Omental fat pad (tissue), 4 donors: ENCODE data around the gene CSTB. TPM values are rescaled to one million over a fixed set of nuclear protein-coding genes. Genes with fewer than 3 reads are reported as not detected.
A peak's percentile ranks its signal among the peaks of the same experiment; 100 is the strongest.
"Not testable (repeated sequence)": the region's sequence is repeated elsewhere in the genome, so short reads cannot be mapped to it uniquely, and the experiment has no call there.

ENCODE experiments used
- ATAC-seq: fragments of 150-250 bp; one replicate; pipeline ENCODE4 v1.9.1; 2016; ENCODE audit warnings: mild to moderate bottlenecking, moderate library complexity; ENCODE audit not compliant: low FRiP score
- DNase-seq: peaks from one replicate; pipeline ENCODE4 v3.0.0-alpha.2; 2019; ENCODE audit warnings: low spot score
- total RNA-seq, 4 donors: library from RNA; depleted of rRNA; stranded (reverse); fragments of >200 nt; gene quantifications; one replicate each; pipeline ENCODE4 v1.1.0, GENCODE V29; 2016
- TF ChIP-seq, protein P1 (sequence below), 3 donors: fragments of 450-650 bp; IDR thresholded peaks; one replicate each; pipeline ENCODE4 v1.5.1; 2016 to 2017; ENCODE audit warnings: antibody characterized with exemption in 3 of 3, mild to moderate bottlenecking in 3 of 3, moderate library complexity in 2 of 3

CSTB gene, protein sequence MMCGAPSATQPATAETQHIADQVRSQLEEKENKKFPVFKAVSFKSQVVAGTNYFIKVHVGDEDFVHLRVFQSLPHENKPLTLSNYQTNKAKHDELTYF
- 10 to 100 TPM in 3 of 4 donors, 1 to 10 TPM in 1; 8.0 to 27.9 (median 17.7) TPM for total RNA-seq

DNA sequence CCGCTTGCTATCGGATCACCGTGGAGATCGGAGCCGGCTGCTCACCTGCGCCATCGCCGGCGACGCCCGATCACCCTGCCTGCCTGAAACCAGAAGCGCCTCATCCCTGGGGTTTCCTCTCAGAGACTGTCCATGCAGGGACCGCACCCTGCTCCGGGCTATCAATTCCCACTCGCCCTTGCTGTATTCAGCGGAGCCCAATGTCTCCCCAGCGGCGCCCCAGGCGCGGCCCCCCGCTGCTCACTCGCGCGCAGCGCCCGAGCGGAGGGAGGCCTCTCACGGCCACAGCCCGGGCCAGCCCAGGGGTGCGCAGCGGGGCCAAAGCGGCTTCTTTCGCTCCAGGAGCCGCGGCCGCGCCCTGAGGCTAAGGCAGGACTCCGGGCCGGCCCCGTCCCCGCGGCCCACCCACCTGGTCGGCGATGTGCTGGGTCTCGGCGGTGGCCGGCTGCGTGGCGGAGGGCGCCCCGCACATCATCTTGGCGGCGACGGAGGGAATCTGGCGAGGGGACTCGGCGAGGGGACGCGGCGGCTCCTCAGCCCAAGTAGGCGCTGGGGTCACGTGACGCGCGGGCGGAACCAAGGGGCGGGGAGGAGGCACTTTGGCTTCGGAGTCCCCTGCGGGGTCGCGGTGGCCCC, at the start of gene CSTB:
CSTB (minus strand) TSS at position 514 of the 636 bp plus-strand sequence; CDS start at position 475, 39 bp downstream.
- TF ChIP-seq, protein P1, sequence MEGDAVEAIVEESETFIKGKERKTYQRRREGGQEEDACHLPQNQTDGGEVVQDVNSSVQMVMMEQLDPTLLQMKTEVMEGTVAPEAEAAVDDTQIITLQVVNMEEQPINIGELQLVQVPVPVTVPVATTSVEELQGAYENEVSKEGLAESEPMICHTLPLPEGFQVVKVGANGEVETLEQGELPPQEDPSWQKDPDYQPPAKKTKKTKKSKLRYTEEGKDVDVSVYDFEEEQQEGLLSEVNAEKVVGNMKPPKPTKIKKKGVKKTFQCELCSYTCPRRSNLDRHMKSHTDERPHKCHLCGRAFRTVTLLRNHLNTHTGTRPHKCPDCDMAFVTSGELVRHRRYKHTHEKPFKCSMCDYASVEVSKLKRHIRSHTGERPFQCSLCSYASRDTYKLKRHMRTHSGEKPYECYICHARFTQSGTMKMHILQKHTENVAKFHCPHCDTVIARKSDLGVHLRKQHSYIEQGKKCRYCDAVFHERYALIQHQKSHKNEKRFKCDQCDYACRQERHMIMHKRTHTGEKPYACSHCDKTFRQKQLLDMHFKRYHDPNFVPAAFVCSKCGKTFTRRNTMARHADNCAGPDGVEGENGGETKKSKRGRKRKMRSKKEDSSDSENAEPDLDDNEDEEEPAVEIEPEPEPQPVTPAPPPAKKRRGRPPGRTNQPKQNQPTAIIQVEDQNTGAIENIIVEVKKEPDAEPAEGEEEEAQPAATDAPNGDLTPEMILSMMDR (IDR thresholded peaks at IDR 0.05) = no peak
- ATAC-seq = peak; percentile 61
- peak; percentile 76 for DNase-seq

DNA sequence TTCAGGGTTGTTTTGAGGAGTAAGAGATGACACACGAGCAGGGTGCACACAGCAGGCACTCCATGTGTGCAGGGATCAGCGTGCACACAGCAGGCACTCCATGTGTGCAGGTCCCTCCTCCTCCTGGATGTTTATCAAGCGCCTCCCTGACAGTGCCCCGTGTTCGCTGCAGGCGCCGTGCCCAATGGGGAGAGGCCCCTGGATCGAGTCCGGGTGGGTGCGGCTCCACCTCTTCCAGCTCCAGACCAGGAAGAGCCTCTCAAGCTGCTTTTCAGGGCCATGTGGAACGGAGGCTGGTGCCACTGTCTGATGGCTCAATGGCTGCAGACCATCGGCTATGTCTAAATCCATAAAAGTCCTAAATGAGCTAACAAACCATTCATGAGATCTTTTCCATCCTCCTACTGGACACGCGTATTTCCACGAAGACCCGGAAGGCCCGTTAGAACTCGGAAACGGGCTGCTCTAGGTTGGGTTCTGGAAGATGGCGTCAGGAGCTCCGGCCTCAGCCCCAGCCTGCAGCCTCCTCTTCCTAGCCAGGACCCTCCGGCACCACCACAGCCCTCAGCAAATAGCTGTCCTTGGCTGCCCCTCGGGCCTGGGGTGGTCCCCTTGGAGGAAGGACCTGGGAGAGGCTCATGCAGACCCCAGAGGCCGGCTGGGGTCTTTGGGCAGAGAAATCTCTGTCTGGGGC, 49.3 kb upstream of the CSTB start:
- TF ChIP-seq, protein P1 (IDR thresholded peaks at IDR 0.05) = no peak
- ATAC-seq (no peak), DNase-seq (no peak)

DNA sequence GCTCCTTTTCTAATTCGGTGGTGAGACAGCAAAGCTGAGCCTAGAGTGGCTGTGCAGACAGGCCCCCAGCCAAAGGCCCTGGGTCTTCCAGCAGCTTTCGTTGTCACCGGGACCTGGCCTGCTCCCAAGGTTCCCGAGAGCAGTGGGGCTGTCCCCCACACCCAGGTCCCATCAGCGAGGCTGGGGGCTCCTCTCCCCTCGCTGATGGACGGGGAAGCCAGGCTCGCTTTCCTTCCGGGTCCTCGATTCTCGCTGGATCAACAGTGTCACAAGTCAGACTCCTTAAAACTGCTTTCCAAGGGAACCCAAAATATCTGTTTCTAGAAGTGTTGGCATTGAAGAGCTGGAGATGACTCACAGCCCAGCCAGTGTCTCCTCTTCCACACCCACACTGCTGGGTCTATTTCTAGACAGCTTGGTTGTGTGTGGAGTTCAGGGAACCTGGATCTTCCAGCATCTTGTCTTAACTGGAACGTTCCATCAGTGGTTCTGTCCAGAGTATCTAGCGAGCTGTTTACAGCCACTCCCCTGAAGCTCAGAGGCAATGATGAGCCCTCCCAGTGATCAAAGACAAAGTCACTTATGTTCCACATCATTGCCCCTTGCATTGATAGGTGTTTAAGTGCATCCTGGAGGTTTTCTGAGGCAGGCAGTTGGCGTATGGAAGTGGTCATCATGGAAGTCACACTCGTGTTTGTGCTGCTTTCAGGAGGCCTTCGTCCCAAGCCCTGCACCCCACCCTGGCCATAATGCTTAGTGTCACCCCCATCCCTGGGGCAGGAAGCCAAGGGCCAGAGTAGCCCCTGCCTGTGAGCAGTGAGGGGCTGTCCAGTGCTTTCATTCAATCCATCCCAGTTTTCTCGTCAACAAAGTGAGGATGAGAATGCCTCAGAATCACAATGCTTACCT, 48.5 kb upstream of the CSTB start:
- TF ChIP-seq, protein P1 (IDR thresholded peaks at IDR 0.05) = no peak
- no peak for DNase-seq
- no peak for ATAC-seq

DNA sequence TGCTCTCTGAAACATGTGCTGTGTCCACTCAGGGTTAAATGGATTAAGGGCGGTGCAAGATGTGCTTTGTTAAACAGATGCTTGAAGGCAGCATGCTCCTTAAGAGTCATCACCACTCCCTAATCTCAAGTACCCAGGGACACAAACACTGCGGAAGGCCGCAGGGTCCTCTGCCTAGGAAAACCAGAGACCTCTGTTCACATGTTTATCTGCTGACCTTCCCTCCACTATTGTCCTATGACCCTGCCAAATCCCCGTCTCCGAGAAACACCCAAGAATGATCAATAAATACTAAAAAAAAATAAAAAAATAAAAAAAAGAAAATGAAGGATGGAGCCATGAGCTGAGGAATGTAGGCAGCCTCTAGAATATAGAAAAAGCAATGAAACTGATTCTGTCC, 46.6 kb upstream of the CSTB start:
- not testable (repeated sequence) for ATAC-seq, DNase-seq

DNA sequence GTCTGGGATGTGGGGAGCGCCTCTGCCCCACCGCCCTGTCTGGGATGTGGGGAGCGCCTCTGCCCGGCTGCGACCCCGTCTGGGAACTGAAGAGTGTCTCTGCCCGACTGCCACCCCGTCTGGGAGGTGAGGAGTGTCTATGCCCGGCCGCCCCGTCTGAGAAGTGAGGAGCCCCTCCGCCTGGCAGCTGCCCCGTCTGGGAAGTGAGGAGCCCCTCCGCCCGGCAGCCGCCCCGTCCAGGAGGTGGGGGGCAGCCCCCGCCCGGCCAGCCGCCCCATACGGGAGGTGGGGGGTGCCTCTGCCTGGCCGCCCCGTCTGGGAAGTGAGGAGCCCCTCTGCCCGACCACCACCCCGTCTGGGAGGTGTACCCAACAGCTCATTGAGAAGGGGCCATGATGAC, 46.1 kb upstream of the CSTB start:
- not testable (repeated sequence) for ATAC-seq, DNase-seq

DNA sequence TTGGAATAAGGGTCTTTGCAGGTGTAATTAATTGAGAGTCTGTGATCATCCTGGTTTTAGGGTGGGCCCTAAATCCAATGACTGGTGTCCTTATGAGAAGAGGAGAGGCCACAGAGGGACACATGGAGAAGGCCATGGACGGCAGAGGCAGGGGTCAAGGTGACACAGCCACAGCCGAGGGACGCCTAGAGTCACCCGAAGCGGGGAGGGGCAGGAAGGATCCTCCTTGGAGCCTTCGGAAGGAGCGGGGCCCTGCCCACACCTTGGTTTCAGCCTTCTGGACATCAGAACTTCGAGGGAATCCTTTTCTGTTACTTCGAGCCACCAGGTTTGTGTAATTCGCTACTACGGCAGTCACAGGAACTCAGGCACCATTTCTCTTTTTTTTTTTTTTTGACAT, 44.4 kb upstream of the CSTB start:
- ATAC-seq (no peak), DNase-seq (no peak)
- TF ChIP-seq, protein P1 (IDR thresholded peaks at IDR 0.05) = no peak

DNA sequence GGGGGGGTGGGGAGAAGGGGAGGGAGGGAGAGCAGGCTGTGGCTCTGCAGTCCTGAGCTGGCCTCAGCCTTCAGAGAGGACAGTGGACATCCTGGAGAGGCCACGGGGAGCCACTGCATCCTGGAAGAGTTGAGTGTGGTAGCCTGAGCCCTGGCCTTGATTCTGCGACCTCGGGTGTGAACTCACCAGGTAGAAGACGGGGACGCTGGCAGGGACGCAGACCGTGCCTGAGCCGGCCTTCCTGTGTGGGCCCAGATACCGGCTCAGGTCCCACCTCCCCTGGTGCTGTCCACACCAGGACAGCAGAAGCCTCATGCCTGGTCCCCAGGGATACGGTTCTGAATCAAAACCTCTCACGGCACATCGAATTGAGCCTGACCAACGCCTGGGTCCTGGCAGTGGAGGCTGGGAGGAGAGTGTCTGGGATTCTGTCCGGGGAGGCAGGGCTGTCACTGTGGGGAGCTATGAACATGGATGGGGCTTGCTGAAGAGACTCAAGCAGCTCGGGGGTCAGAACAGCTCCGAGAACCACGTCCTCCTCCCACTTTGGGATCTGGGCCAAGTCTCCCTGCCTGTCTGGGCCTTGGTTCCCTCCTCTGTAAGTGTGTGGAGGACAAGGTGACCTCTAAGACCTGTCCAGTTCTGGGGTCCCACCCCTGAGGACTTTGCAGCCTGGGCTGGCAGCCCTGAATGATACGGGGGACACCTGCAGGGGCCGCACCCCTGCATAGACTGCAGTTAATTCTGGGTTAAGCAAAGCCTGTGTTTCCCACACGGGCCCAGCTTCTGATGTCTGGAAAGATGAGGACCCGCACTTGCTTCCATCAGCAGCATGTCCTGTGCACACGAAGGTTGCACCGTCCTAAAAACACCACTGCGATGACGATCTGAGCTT, 43.6 kb upstream of the CSTB start:
- DNase-seq (no peak), ATAC-seq (no peak)
- TF ChIP-seq, protein P1 (IDR thresholded peaks at IDR 0.05) = no peak
